Measurements from ENCODE around the gene FAM186B.

- TF ChIP-seq, protein P1, sequence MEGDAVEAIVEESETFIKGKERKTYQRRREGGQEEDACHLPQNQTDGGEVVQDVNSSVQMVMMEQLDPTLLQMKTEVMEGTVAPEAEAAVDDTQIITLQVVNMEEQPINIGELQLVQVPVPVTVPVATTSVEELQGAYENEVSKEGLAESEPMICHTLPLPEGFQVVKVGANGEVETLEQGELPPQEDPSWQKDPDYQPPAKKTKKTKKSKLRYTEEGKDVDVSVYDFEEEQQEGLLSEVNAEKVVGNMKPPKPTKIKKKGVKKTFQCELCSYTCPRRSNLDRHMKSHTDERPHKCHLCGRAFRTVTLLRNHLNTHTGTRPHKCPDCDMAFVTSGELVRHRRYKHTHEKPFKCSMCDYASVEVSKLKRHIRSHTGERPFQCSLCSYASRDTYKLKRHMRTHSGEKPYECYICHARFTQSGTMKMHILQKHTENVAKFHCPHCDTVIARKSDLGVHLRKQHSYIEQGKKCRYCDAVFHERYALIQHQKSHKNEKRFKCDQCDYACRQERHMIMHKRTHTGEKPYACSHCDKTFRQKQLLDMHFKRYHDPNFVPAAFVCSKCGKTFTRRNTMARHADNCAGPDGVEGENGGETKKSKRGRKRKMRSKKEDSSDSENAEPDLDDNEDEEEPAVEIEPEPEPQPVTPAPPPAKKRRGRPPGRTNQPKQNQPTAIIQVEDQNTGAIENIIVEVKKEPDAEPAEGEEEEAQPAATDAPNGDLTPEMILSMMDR (IDR thresholded peaks at IDR 0.05), result no peak
- no peak for TF ChIP-seq POLR2A (IDR thresholded peaks at IDR 0.05)
Observed at GRCh38 chr12:49562233-49562632, 43.2 kb downstream of the FAM186B start.

Data from Peyer's patch (tissue), 4 donors.